Measurements from ENCODE around the gene CC2D1A.

The CC2D1A gene

DNA sequence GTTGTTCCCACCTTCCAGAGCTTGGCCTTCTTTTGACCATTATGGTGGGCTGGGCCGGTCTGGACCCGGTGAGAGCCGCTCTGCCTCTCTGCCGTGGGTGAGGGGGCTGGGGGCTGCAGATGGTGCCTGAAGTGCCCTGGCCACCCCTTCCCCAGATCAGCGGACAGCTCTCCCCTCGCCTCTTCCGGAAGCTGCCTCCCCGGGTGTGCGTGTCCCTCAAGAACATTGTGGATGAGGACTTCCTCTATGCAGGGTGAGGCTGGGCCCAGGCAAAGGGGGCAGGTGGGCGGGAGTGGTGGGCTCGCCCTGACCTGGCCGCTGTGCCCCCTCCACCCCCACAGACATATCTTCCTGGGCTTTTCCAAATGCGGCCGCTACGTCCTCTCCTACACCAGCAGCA is 48.2 kb downstream of the CC2D1A start:
- H3K4me3 ChIP-seq (ENCODE audit: control insufficient read depth, low read depth, low read length) = no peak overlapping the region
- no peak for DNase-seq (ENCODE audit: low read depth)
- TF ChIP-seq CTCF (IDR thresholded peaks at IDR 0.05; ENCODE audit: control insufficient read depth, insufficient read depth, low read depth, low read length, missing control alignments) = no peak

DNA sequence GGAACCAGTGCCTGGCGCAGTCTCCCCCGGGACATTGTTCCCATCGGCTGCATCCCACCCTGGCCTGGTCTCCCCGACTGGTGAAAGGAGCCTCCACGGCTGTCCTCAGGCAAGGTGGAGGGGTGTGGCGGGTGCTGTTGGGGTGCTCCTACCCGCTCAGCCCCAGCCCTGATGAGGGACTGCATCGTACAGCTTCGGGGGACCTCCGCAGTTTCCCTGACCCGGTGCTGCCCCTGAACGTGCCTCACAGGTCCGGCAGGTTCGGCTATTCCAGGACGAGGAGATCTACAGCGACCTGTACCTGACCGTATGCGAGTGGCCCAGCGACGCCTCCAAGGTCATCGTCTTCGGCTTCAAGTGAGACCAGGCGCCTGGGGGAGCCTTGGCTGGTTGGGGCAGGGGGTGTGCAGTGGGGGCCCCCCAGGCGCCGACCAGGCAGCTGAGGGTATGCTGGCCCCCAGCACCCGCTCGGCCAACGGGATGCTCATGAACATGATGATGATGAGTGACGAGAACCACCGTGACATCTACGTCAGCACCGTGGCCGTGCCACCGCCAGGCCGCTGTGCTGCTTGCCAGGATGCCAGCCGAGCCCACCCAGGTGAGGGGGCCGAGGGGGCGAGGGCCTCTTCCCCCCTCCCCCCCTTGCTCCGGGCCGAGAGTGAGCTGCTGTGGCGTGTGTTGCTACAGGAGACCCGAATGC is 49.8 kb downstream of the CC2D1A start:
- H3K4me3 ChIP-seq (ENCODE audit: control insufficient read depth, low read depth, low read length) = no peak overlapping the region
- DNase-seq (ENCODE audit: low read depth) = no peak
- no peak for TF ChIP-seq CTCF (IDR thresholded peaks at IDR 0.05; ENCODE audit: control insufficient read depth, insufficient read depth, low read depth, low read length, missing control alignments)

- TF ChIP-seq CTCF (IDR thresholded peaks at IDR 0.05; ENCODE audit: control insufficient read depth, insufficient read depth, low read depth, low read length, missing control alignments) = no peak
- H3K4me3 ChIP-seq (ENCODE audit: control insufficient read depth, low read depth, low read length) = no peak overlapping the region
- DNase-seq (ENCODE audit: low read depth) = no peak
These were observed 50.4 kb downstream of the CC2D1A start for GRCh38 chr19:13956365-13956744.

- no peak for DNase-seq (ENCODE audit: low read depth)
- H3K4me3 ChIP-seq (ENCODE audit: control insufficient read depth, low read depth, low read length) = no peak overlapping the region
- TF ChIP-seq CTCF (IDR thresholded peaks at IDR 0.05; ENCODE audit: control insufficient read depth, insufficient read depth, low read depth, low read length, missing control alignments) = no peak
These were observed 51.0 kb downstream of the CC2D1A start for GRCh38 chr19:13957051-13957450.

- DNase-seq (ENCODE audit: low read depth) = no peak
- no peak overlapping the region for H3K4me3 ChIP-seq (ENCODE audit: control insufficient read depth, low read depth, low read length)
- TF ChIP-seq CTCF (IDR thresholded peaks at IDR 0.05; ENCODE audit: control insufficient read depth, insufficient read depth, low read depth, low read length, missing control alignments) = no peak
These were observed 52.0 kb downstream of the CC2D1A start for GRCh38 chr19:13958043-13958442.

DNA sequence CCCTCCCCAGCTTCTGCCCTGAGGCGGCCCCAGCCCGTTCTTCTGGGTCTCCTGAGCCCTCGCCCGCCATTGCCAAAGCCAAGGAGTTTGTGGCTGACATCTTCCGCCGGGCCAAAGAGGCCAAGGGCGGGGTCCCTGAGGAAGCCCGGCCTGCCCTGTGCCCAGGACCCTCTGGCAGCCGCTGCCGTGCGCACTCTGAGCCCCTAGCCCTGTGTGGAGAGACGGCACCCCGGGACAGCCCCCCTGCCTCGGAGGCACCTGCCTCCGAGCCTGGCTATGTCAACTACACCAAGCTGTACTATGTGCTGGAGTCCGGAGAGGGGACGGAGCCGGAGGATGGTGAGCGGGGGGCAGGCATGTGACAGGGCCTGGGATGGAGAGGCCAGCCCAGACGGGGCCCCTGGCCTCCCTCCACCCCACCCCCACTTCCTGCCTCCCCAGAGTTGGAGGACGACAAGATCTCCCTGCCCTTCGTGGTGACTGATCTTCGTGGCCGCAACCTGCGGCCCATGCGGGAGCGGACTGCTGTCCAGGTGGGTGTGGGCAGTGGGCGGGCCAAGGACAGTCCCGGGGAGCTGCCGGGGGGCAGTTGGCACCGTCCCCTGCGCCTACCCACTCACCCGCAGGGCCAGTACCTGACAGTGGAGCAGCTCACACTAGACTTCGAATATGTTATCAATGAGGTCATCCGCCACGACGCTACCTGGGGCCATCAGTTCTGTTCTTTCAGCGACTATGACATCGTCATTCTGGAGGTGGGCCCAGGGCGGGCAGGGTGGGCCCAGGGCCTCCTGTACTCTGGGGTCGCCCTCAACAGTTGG is 53.4 kb downstream of the CC2D1A start:
- TF ChIP-seq CTCF (IDR thresholded peaks at IDR 0.05; ENCODE audit: control insufficient read depth, insufficient read depth, low read depth, low read length, missing control alignments) = no peak
- no peak for DNase-seq (ENCODE audit: low read depth)
- no peak overlapping the region for H3K4me3 ChIP-seq (ENCODE audit: control insufficient read depth, low read depth, low read length)

All from AG09309 (cell line).